ENCODE results near the gene DHTKD1.
"Not testable (repeated sequence)": the region's sequence is repeated elsewhere in the genome, so short reads cannot be mapped to it uniquely, and the experiment has no call there.

Gene DHTKD1

GRCh38 chr10:12071441-12071840 is 2.7 kb downstream of the DHTKD1 start:
- FAIRE-seq, result not testable (repeated sequence)

- no peak for FAIRE-seq
These were observed 4.8 kb downstream of the DHTKD1 start for GRCh38 chr10:12073526-12073925.

GRCh38 chr10:12077580-12078180 is 8.9 kb downstream of the DHTKD1 start:
- FAIRE-seq, result no peak

GRCh38 chr10:12081470-12081869 is 12.7 kb downstream of the DHTKD1 start:
- FAIRE-seq, result no peak

GRCh38 chr10:12081879-12082557 is 13.3 kb downstream of the DHTKD1 start:
- no peak for FAIRE-seq

GRCh38 chr10:12088919-12089318 is 20.2 kb downstream of the DHTKD1 start:
- FAIRE-seq, result no peak

GRCh38 chr10:12091421-12091820 is 22.7 kb downstream of the DHTKD1 start:
- no peak for FAIRE-seq

- FAIRE-seq, result not testable (repeated sequence)
These were observed 28.6 kb downstream of the DHTKD1 start for GRCh38 chr10:12097361-12097760.

GRCh38 chr10:12097791-12098190 is 29.0 kb downstream of the DHTKD1 start:
- no peak for FAIRE-seq

GRCh38 chr10:12098966-12099365 is 30.2 kb downstream of the DHTKD1 start:
- no peak for FAIRE-seq

GRCh38 chr10:12103802-12104201 is 35.0 kb downstream of the DHTKD1 start:
- FAIRE-seq, result no peak

GRCh38 chr10:12107781-12108180 is 39.0 kb downstream of the DHTKD1 start:
- no peak for FAIRE-seq

GRCh38 chr10:12109286-12109685 is 40.5 kb downstream of the DHTKD1 start:
- no peak for FAIRE-seq

GRCh38 chr10:12111528-12111927 is 42.8 kb downstream of the DHTKD1 start:
- FAIRE-seq, result no peak

GRCh38 chr10:12113627-12114026 is 44.9 kb downstream of the DHTKD1 start:
- FAIRE-seq, result no peak

GRCh38 chr10:12121673-12122072 is 52.9 kb downstream of the DHTKD1 start:
- no peak for FAIRE-seq

- FAIRE-seq, result no peak
These were observed 60.7 kb downstream of the DHTKD1 start, which contains the start of gene SEC61A2 for GRCh38 chr10:12129222-12130111. SEC61A2 (plus strand) TSS chr10:12129677; CDS start chr10:12129788, 111 bp downstream.

- FAIRE-seq, result no peak
These were observed 61.6 kb downstream of the DHTKD1 start for GRCh38 chr10:12130237-12130872.

GRCh38 chr10:12135631-12136030 is 66.9 kb downstream of the DHTKD1 start:
- FAIRE-seq, result no peak

- FAIRE-seq, result no peak
These were observed 71.3 kb downstream of the DHTKD1 start for GRCh38 chr10:12140038-12140437.

GRCh38 chr10:12144538-12144937 is 75.8 kb downstream of the DHTKD1 start:
- FAIRE-seq, result no peak

GRCh38 chr10:12150163-12150562 is 81.4 kb downstream of the DHTKD1 start:
- FAIRE-seq, result no peak

GRCh38 chr10:12154516-12154915 is 85.8 kb downstream of the DHTKD1 start:
- no peak for FAIRE-seq
